Neural progenitor cell (in vitro differentiated cells): ENCODE results near the gene PRX.

Source experiments
- EZH2 ChIP-seq: fragments of 200-600 bp; sonication (generic); IDR thresholded peaks from 2 replicates; pipeline ENCODE4 v1.6.1; 2017; ENCODE audit warnings: antibody characterized with exemption, mild to moderate bottlenecking, moderate library complexity
- EZH2phosphoT487 ChIP-seq: fragments of 200-600 bp; sonication (generic); IDR thresholded peaks from 2 replicates; pipeline ENCODE4 v1.6.1; 2017; ENCODE audit warnings: antibody characterized with exemption
- TF ChIP-seq, protein P1 (sequence below): fragments of 200-600 bp; sonication (generic); IDR thresholded peaks from 2 replicates; pipeline ENCODE4 v1.5.1; 2017; ENCODE audit warnings: antibody characterized with exemption, mild to moderate bottlenecking

DNA sequence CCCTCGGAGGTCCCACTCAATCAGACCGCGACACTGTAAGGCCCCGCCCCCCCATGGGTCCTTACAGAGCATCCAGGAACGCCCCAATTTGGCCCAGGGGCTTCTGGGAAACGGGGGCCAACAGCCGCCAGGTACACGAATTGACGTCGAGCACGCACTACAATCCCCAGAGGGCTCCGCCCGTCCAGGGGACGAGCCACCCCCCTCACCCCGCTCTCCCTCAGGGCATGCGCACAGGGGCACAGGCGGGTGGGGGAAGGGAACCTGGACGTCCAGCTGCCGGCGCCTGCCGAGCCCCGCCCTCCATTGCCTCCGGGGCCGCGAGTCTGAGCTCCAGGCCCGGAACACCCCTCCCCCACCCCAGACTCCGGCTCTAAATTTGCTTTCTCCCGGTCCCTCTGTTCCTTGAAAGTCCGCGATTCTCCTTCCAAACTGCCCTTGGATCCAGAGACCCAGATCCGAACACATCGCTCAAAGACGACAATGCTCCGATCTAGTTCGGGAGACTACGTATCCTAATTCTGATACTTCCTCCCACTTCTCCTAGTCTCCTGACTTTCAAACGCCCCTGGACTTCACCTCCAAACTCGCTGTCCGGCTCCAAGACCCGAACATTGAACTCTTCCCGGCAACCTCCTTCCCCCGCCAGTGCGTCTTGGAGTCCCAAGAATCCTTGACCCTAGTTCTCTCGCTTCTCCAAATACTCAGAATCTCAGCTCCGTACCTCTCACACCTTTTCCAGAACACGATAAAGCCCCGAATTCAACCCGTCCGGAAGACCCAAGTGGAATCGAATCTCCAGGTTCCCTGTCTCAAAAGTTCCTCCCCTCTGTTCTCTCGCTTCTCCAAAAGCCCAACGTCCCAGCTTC, 30.2 kb upstream of the PRX start:
- TF ChIP-seq, protein P1, sequence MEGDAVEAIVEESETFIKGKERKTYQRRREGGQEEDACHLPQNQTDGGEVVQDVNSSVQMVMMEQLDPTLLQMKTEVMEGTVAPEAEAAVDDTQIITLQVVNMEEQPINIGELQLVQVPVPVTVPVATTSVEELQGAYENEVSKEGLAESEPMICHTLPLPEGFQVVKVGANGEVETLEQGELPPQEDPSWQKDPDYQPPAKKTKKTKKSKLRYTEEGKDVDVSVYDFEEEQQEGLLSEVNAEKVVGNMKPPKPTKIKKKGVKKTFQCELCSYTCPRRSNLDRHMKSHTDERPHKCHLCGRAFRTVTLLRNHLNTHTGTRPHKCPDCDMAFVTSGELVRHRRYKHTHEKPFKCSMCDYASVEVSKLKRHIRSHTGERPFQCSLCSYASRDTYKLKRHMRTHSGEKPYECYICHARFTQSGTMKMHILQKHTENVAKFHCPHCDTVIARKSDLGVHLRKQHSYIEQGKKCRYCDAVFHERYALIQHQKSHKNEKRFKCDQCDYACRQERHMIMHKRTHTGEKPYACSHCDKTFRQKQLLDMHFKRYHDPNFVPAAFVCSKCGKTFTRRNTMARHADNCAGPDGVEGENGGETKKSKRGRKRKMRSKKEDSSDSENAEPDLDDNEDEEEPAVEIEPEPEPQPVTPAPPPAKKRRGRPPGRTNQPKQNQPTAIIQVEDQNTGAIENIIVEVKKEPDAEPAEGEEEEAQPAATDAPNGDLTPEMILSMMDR, result no peak
- no peak for TF ChIP-seq EZH2
- no peak for TF ChIP-seq EZH2phosphoT487
